HTR-8/SVneo (cell line): Measurements from ENCODE around the gene NFE2L3.
"Not testable (repeated sequence)": the region's sequence is repeated elsewhere in the genome, so short reads cannot be mapped to it uniquely, and the experiment has no call there.

Experiments
- DNase-seq: peaks from one replicate; pipeline ENCODE4 v3.0.0; 2011; ENCODE audit warnings: low spot score, mixed read lengths; ENCODE audit not compliant: insufficient read length
- FAIRE-seq: peaks from 2 replicates; lab custom pipeline; 2011; peaks lifted over from hg19 to GRCh38; lab: Jason Lieb, UNC

NFE2L3 gene

GRCh38 chr7:26144184-26145080 is 7.6 kb upstream of the NFE2L3 start:
- DNase-seq (no peak), FAIRE-seq (no peak)

GRCh38 chr7:26145238-26145637 is 6.8 kb upstream of the NFE2L3 start:
- no peak for FAIRE-seq
- DNase-seq = no peak

GRCh38 chr7:26147030-26147429 is 5.0 kb upstream of the NFE2L3 start:
- FAIRE-seq (no peak), DNase-seq (no peak)

- not testable (repeated sequence) for DNase-seq, FAIRE-seq
Observed at GRCh38 chr7:26147646-26148306, 4.2 kb upstream of the NFE2L3 start.

GRCh38 chr7:26148307-26148700 is 3.7 kb upstream of the NFE2L3 start:
- not testable (repeated sequence) for FAIRE-seq, DNase-seq

- no peak for FAIRE-seq
- DNase-seq = no peak
Observed at GRCh38 chr7:26149391-26149977, 2.5 kb upstream of the NFE2L3 start.

- DNase-seq (no peak), FAIRE-seq (no peak)
Observed at GRCh38 chr7:26151096-26151495, 902 bp upstream of the NFE2L3 start.

GRCh38 chr7:26151650-26151952 is 397 bp upstream of the NFE2L3 start:
- FAIRE-seq (no peak), DNase-seq (no peak)

- not testable (repeated sequence) for FAIRE-seq, DNase-seq
Observed at GRCh38 chr7:26152782-26153240, 813 bp downstream of the NFE2L3 start.

GRCh38 chr7:26153241-26153822 is 1.3 kb downstream of the NFE2L3 start:
- DNase-seq (no peak), FAIRE-seq (no peak)

GRCh38 chr7:26153823-26154783 is 2.1 kb downstream of the NFE2L3 start:
- DNase-seq (peak; percentile 52), FAIRE-seq (no peak)

GRCh38 chr7:26155531-26156375 is 3.8 kb downstream of the NFE2L3 start:
- FAIRE-seq (peak; percentile 57), DNase-seq (peak; percentile 47)

- peak; percentile 81 for DNase-seq
- no peak for FAIRE-seq
Observed at GRCh38 chr7:26156451-26157420, 4.7 kb downstream of the NFE2L3 start.

GRCh38 chr7:26157520-26158105 is 5.6 kb downstream of the NFE2L3 start:
- no peak for FAIRE-seq

GRCh38 chr7:26159243-26159642 is 7.2 kb downstream of the NFE2L3 start:
- no peak for DNase-seq

More at GRCh38 chr7:26157520-26158105, 5.6 kb downstream of the NFE2L3 start:
- no peak for DNase-seq

GRCh38 chr7:26160896-26161295 is 8.9 kb downstream of the NFE2L3 start:
- FAIRE-seq (no peak), DNase-seq (no peak)

More at GRCh38 chr7:26159243-26159642, 7.2 kb downstream of the NFE2L3 start:
- FAIRE-seq = no peak

- no peak for DNase-seq
Observed at GRCh38 chr7:26162431-26162830, 10.4 kb downstream of the NFE2L3 start.

More at GRCh38 chr7:26162431-26162830, 10.4 kb downstream of the NFE2L3 start:
- FAIRE-seq = no peak
